RWPE2 (cell line): ENCODE data around the gene SNN.

Experiments
- ATAC-seq: fragments of 200-7000 bp; cut with Tn5 transposase; 3 replicates; pipeline ENCODE4 v1.9.1; 2021; ENCODE audit warnings: low read depth
- DNase-seq: peaks from one replicate; pipeline ENCODE4 v3.0.0-alpha.2; 2020; ENCODE audit warnings: low spot score
- H3K27ac ChIP-seq: fragments of 450-650 bp; 2 replicates; pipeline ENCODE4 v1.5.1; 2017; ENCODE audit warnings: mild to moderate bottlenecking; ENCODE audit not compliant: poor library complexity, severe bottlenecking
- H3K27me3 ChIP-seq: fragments of 250-450 bp; sonication (Bioruptor Pico); 2 replicates; pipeline ENCODE4 v1.5.1; 2021; ENCODE audit warnings: mild to moderate bottlenecking, moderate library complexity; ENCODE audit not compliant: insufficient read depth, poor library complexity, severe bottlenecking
- H3K36me3 ChIP-seq: fragments of 250-450 bp; sonication (Bioruptor Pico); 2 replicates; pipeline ENCODE4 v1.5.1; 2020; ENCODE audit warnings: low read depth, mild to moderate bottlenecking, moderate library complexity
- H3K4me1 ChIP-seq: fragments of 250-450 bp; sonication (Bioruptor Pico); 2 replicates; pipeline ENCODE4 v1.5.1; 2021; ENCODE audit warnings: mild to moderate bottlenecking, moderate library complexity; ENCODE audit not compliant: insufficient read depth, poor library complexity, severe bottlenecking
- H3K4me3 ChIP-seq: fragments of 250-450 bp; sonication (Bioruptor Pico); 2 replicates; pipeline ENCODE4 v1.5.1; 2021; ENCODE audit warnings: mild to moderate bottlenecking, moderate library complexity; ENCODE audit not compliant: severe bottlenecking
- H3K9me3 ChIP-seq: fragments of 250-450 bp; sonication (Bioruptor Pico); 2 replicates; pipeline ENCODE4 v1.5.1; 2021; ENCODE audit warnings: mild to moderate bottlenecking, moderate library complexity; ENCODE audit not compliant: severe bottlenecking
- TF ChIP-seq, protein P1 (sequence below): fragments of 450-650 bp; IDR thresholded peaks from one replicate; pipeline ENCODE4 v1.5.1; 2017; ENCODE audit warnings: mild to moderate bottlenecking, moderate library complexity; ENCODE audit not compliant: poor library complexity, severe bottlenecking

Gene SNN

DNA sequence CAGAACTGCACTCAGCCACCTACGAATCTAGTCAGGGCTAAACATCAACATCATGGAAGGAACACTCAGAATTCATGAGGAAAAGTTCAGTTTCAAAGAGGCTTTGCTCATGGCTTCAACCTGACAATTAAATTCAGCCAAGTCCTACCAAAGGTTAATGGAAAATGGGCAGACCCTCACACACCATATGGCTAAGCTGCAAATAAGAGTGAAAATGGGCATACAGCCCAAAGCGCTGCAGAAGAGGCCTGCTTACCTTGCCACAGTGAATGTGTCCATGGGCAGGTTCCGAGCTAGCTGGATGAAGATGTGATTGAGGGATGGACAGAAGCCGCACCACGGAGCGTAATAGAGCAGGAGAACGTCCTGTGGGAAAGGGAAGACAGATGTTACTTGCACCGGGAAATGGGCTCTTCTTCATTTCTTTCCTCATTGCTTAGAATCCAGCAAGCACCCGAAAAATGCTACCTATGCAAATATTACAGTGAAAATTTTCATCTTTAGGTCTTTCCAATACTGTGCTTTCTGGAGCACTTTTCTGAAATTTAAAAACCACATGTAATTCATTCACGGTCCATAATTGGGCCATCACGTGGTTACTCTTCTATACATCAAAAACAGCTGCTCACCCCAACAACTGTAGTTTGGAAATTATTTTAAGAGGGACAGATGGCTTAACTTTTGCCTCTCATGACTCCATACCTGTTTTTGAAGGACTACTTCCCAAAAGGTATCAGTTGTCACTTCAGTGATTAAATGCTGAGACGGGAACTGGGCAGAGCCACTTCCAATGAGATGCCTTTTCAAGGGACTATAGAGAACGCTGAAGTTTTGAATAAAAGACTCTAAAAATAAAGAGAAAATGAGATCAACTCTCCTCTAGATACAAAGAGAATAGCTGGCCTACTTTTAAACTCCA is 19.6 kb downstream of the SNN start:
- Histone ChIP-seq H3K9me3 (no peaks in the 10 kb centered on the region), H3K4me3 (no peak overlapping the region), H3K27ac (no peak overlapping the region), H3K27me3 (no peaks in the 10 kb centered on the region), H3K4me1 (peaks cover 5% of the 10 kb centered on the region), H3K36me3 (peaks cover 92% of the 10 kb centered on the region)
- DNase-seq, result no peak
- no peak for ATAC-seq
- TF ChIP-seq, protein P1, sequence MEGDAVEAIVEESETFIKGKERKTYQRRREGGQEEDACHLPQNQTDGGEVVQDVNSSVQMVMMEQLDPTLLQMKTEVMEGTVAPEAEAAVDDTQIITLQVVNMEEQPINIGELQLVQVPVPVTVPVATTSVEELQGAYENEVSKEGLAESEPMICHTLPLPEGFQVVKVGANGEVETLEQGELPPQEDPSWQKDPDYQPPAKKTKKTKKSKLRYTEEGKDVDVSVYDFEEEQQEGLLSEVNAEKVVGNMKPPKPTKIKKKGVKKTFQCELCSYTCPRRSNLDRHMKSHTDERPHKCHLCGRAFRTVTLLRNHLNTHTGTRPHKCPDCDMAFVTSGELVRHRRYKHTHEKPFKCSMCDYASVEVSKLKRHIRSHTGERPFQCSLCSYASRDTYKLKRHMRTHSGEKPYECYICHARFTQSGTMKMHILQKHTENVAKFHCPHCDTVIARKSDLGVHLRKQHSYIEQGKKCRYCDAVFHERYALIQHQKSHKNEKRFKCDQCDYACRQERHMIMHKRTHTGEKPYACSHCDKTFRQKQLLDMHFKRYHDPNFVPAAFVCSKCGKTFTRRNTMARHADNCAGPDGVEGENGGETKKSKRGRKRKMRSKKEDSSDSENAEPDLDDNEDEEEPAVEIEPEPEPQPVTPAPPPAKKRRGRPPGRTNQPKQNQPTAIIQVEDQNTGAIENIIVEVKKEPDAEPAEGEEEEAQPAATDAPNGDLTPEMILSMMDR, result no peak

- no peak for DNase-seq
- Histone ChIP-seq H3K27me3 (no peaks in the 10 kb centered on the region), H3K27ac (no peak overlapping the region), H3K36me3 (peaks cover 92% of the 10 kb centered on the region), H3K4me3 (no peak overlapping the region), H3K9me3 (no peaks in the 10 kb centered on the region), H3K4me1 (peaks cover 5% of the 10 kb centered on the region)
- ATAC-seq, result no peak
- TF ChIP-seq, protein P1, result no peak
Measured at GRCh38 chr16:11688520-11688886, 20.2 kb downstream of the SNN start.

DNA sequence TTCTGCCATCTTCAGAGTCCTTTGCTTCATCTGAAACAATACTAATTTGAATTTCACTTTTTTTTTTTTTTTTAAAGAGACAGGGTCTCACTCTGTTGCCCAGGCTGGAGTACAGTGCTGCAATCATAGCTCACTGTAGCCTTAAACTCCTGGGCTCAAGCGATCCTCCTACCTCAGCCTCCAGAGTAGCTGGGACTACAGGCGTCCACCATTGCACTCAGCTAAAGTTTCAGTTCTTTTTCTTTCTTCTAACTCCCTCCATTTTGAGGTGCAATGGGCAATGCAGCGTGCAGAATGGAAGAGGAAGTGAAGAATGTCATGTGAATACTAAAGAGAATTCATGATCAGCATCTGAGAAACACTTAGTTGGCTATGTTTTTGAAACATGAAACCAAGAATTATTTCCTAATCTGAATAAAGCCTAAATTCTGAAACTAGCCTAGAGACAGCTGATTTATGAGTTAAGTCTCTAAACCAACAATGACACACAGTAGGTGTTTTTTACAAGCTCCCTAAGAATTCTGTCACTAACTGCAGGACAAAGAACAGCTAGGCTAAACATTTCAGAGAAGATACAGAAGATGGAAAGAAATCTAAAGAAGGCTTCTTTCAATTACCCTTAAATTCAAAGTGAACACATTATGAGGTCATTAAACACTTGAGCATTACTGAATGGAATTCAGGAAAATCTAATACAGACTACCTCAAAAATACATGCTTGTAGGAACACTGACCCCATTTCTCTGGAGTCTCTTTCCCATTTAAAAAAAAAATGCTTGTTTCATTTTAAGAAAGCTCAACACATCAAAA is 21.0 kb downstream of the SNN start:
- Histone ChIP-seq H3K27ac (no peak overlapping the region), H3K36me3 (peaks cover 92% of the 10 kb centered on the region), H3K4me3 (no peak overlapping the region), H3K9me3 (no peaks in the 10 kb centered on the region), H3K27me3 (no peaks in the 10 kb centered on the region), H3K4me1 (peaks cover 5% of the 10 kb centered on the region)
- DNase-seq, result no peak
- ATAC-seq, result no peak
- TF ChIP-seq, protein P1, result no peak

DNA sequence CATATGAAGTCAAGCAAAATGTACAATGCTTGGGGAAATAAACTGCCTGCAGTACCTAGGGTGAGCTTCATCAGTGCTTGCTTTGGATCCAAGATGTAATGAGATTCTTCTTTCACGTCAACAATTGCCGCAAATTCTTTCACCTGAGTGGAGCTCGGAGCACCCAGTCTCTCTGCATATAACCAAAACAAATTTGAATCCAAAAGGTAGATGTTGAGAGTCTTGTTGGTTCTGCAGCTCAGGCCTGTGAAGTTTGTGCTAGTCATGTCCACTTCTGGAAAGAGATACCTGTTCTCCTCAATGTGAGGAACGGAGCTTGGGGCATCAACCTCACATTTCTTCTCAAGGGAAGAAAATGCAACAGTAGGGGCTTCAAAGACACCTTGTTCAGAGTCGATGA is 23.0 kb downstream of the SNN start:
- peaks cover 5% of the 10 kb centered on the region for H3K4me1 ChIP-seq
- TF ChIP-seq, protein P1, result no peak

More for the DNA sequence above, 23.0 kb downstream of the SNN start:
- Histone ChIP-seq H3K27ac (no peak overlapping the region), H3K27me3 (no peaks in the 10 kb centered on the region), H3K4me3 (no peak overlapping the region), H3K9me3 (no peaks in the 10 kb centered on the region), H3K36me3 (peaks cover 90% of the 10 kb centered on the region)
- DNase-seq, result no peak
- no peak for ATAC-seq
